Activated T-cell treated with anti-CD3 and anti-CD28 coated beads for 24 hours (primary cell): ENCODE measurements around the gene ZNF175.

Source experiments
- DNase-seq: peaks from one replicate; pipeline ENCODE4 v3.0.0-alpha.2; 2020; ENCODE audit warnings: low read depth

The ZNF175 gene

DNA sequence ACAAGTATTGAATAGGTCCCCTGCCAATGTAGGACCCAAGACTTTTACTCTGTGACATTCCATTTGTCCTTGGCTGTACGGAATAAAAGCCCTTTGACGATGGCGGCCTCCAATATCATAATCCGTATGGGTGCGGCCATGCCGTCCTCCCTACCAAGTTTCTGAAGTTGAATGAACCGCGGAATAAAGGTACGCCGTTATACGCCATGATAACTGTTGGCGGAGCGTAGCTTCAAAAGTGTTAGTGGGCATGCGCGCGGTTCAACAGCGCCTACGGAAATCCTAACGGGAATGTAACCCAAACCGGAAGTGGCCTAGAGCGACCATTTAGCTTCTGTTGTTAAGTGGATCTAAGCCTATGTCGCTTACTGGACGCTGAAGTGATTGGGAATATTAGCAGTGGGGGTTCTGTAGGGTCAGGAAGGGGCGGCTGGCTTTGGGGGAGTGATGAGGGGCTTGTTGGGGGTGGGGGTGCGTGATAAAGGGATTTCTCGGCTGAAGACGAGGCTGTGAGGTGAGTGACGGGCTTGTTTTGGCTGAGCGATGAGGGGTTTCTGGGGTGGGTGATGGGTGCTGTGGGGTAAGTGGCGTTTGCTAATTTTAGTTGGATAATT lies at the start of gene ZNF175:
Gene ZNF175, plus strand, starts transcription at position 322 of the 614 bp plus-strand sequence. CDS start 2,047 bp downstream, outside the sequence.
- DNase-seq, result peak; percentile 86

DNA sequence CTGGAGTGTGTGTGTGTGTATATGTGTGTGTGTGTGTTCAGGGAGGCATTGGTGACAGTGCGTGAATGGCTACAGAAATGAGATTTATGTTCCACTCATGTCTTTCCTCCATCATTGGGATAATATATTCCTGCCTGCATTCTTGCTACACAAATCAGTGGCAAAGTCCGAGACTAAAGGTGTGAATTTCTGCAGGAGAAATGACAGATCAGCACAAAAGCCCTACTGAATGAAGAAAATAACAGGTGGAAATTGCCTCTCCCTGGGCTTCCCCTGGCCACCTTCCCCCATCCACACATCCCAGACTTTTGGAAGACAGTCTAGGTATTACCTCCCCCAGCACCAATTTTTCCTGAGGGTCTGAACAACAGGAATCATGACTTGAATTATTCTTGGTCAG lies 49.7 kb upstream of the ZNF175 start:
- DNase-seq, result no peak

DNA sequence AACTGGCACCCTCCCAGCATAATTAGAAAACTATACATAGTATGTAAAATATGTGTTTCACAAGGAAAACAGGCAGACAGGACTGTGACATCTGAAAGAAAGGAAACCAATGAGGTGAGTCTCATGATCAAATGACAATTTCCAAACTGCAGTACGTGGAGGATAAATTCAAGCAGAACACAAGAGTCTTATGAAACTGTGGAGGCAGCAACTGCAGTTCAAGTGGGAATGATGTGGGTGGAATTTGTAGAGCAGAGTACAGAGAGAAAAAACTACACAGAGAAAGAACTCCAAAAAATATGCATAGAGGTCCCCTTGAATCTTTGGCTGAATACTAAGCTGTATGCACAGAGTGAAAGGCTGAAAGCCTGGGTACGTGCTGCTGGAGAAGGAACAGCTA lies 49.3 kb upstream of the ZNF175 start:
- DNase-seq, result no peak

DNA sequence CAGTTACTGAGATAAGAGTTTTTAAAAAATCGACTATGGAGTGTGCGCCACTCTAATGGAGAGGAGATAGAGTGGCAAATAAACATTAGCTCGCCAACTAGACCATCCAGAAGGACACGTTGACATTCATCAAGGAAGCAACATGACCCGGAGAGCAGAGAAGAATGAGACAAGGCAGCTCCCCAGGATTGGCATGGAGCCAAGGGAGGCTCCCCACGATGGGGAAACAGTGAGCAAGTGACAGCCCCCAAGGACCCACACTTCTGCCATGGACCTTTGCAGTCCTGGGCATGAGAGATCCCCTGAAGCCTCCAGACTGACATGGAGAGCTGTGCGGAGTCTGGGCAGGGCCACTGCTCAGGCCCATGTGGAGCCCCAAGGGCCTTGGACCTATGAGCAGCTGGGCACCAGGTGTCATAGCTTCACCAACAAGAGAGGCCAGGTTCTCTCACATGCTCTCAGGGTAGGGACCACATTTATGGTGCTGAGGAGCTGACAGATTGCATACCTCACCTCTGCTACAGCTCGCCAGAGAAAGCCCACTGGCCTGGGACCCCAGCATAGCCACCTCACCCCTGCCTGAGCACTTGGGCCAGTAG lies 46.3 kb upstream of the ZNF175 start:
- no peak for DNase-seq

DNA sequence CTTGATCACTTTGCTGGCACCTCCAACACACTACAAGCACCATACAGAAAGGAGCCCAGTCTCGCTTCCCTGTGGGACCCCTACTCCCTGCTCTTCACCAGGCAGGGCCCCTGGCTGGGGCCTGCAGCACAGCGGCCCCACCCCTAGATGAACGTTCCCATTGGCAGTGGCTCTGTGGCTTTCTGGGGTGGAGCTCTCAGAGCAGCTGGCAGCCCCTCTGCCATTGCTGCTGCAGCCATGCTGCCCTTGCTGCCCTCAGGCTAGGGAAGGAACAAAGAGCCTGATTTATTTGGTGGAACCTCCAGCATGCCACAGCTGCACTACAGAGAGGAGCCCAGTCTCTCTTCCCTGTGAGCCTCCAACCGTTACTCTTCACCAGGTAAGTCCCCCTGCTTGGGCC lies 45.4 kb upstream of the ZNF175 start:
- DNase-seq, result no peak

DNA sequence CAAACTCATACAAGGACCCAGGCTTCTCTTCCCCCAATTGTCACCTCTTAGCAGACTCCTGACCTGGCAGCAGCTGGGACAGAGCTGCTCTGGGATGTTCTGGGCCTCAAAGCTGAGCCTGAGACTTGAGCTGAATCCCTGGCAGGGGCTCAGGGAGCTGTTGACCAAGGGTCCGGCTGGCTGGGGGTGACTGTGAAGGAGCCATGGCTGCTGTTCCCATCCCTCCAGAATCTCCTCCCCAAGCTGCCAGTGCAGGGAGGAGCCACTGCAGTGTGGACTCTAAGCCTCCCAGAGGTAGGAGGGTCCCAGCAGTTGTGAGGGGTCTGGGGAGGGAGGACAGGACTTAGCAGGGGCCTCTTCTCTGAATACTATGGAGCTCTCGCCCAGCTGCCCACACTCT lies 41.8 kb upstream of the ZNF175 start:
- DNase-seq, result no peak

DNA sequence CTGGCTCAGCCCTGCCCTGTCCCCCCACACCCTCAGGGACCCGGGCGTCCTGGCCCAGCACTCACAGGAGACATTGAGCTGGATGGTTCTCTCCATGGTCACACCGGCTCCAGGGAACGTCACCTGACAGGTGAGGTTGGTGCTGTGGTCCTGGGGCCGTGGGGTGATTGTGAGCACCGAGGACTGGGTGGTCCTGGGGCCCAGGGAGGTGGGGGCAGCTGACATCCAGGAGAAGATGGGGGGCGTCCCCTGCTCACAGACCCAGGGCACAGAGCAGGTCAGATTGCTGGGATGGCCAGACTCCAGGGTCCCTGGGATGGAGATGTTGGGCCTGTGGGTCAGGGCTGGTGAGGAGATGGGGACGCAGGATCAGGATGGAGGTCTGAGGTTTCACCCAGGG lies 40.5 kb upstream of the ZNF175 start:
- DNase-seq, result no peak

DNA sequence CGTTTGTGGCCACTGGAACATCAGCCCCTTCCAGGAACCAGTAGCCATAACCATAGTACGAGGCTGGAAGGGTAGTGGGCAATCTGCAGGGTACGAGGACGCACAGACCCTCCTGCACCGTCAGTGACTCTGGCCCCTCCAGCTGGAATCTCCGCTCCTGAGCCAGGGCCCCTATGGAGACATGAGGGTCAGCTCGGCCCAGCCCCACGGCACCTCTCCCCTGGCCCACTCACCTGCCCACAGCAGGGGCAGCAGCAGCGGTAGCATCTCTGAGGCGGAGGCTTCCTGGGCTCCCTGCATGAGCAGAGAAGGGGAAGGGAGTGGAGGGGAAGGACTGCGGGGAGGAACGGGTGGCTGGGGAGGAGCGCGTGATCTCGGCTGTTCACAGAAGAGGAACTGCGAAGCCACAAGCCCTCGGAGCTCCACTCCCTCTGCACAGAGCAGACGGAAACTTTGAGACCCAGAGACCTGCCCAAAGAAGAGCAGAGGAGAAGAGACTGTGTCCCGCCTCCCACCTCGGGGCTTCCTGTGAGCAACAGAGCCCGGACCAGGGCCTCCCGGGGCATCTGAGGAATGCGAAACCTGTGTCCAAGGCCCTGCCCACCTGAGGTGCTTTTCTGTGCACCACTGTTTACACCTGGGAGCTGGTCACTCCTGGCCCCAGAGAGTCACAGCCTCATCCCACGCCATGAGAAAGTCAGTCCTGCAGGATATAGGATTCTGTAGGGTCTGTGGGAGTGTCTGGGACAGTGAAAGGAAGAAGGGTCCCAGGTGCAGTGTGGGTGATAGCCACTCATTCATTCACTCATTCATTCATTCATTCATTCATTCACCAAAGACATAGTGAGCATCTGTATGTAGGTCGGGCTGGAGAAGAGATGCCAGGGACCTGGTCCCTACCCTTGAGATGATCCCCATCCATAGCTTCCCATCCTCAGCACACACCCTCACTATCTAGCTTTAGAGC lies 39.5 kb upstream of the ZNF175 start, which contains the start of gene SIGLEC6:
Gene SIGLEC6, minus strand, starts transcription at position 322 of the 967 bp plus-strand sequence. Its CDS starts 22 bp downstream, at position 300.
- DNase-seq, result no peak

DNA sequence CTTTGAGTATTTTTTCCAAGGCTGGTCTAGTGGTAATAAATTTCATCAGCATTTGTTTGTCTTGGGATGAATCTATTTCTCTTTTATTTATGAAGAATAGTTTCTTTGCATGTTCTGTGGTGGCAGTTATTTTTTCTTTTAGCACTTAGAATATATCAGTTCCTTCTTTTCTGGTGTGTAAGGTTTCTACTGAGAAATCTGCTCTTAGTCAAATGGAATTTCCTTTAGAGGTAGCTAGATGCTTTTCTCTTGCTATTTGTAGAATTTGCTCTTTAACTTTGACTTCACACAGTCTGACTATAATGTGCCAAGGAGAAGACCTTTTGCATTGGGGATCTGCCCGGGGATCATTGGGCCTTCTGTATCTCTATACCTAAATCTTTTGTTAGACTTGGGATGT lies 35.5 kb upstream of the ZNF175 start:
- DNase-seq, result no peak

DNA sequence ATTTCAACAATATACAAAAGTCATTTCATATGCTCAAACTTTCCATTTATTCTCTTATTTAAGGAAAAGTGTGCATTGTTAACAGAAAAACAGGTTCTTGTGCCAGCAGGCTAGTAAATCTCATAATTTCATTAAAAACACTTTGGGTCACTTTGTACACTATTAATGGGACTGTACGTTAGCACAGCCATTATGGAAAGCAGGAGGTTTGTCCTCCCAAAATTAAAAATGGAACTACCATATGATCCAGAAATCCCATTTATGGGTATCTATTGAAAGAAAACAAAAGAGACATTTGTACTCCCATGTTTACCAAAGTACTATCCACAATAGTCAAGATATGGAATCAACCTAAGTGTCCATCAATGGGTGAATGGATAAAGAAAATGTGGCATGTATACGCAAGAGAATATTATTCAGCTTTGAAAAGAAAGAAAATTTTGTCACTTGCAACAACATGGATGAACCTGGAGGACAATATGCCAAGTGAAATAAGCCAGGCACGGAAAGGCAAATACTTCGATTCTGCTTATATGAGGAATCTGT lies 31.2 kb upstream of the ZNF175 start:
- DNase-seq, result no peak

DNA sequence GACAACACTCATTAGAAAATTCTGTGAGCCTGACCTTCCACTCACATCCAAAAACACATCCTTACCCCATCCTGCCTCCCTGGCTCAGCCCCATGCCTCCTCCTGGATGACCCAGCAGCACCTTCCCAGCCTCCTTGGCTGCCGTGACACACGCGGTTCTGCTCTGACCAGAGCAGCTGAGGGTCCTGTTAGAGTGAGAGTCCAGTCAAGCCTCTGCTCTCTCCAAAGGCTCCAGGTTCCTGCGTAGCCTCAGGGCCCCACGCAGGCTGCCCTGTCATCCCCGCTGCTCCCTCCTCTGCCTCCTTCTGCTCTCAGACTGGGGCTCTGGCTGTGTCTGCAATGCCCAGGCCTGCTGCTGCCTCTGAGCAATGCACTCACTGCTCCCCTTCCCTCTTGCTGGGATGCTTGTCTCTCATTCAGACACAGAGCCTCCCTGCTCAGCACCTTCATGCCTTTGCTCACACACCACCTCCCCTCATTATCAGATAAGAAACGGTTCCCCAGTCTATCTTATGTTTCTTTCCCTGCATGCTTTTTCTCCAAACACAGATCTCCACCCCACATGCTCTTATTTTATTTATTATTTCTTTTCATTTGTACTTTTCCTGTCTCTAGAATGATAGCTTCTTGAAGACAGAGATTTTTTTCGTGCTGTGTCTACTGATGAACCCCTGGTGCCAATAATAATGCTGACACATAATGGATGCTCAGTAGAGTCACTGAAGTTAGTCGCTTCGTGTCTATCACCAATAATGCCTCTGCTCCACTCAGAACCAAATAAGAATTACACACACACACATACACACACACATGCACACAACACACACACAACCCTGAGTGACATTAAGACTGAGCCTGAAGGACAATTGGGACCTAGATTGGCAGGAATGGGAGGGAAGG lies 29.4 kb upstream of the ZNF175 start:
- DNase-seq, result no peak

DNA sequence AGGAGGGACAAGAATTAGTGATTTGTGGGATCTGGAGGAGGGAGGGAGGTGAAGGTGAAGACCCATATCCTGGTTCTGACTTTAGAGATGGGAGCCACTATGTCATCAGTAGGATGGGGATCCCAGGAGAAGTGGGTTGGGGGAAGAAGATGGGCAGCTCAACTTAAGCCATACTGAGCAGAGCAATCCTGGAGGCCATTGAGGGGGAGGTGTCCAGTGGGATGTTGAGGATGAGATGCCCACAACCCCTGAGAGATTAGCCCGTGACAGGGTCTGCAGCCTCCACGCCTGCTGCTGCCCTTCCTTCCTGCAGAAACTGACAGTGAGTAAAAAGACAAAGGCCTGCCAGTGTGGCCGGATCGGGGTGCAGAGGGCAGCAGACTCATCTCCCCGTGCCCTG lies 28.4 kb upstream of the ZNF175 start:
- no peak for DNase-seq

DNA sequence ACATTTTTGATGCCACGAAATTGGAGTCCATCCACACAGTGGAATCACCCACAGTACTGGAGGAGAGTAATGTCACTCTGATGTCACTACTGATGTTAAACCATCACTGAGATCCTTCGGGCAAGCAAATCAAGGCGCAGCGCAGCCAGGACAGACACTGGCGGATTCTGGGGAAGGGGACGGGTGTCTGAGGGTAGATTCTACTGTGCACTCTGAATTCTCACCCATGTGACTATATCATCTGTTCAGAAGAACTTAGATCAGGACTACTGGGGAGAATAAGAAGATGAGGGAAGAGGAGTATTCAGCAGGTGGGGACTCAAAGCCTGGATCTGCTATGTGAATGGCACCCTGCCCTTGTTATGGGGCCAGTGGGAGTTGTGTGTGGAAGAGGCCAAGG lies 27.0 kb upstream of the ZNF175 start:
- no peak for DNase-seq

DNA sequence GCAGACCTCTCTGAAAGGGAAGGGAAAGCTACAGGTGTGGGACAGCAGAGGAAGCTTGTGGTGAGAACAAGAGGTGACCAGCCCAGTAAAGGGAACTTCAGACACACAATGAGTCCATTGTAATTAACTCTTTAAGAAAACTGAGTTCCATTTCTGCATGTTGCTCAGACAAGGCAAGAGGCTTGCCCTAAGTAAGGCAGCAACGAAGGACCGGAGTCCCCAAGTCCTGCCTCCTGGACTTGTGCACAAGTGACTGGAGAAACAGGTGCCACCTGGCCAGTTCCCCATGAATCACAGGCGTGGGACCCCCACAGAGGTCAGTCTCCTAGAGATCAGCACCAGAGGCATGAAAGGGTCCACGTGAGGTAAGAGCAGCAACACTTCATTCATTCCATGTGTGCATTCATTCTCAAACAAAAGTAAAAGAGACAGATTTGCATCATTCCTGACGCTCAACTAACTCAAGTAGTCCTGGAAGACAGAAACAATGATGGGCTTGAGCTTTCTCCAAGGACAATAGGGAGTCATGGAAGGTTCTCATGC lies 24.9 kb upstream of the ZNF175 start:
- no peak for DNase-seq

DNA sequence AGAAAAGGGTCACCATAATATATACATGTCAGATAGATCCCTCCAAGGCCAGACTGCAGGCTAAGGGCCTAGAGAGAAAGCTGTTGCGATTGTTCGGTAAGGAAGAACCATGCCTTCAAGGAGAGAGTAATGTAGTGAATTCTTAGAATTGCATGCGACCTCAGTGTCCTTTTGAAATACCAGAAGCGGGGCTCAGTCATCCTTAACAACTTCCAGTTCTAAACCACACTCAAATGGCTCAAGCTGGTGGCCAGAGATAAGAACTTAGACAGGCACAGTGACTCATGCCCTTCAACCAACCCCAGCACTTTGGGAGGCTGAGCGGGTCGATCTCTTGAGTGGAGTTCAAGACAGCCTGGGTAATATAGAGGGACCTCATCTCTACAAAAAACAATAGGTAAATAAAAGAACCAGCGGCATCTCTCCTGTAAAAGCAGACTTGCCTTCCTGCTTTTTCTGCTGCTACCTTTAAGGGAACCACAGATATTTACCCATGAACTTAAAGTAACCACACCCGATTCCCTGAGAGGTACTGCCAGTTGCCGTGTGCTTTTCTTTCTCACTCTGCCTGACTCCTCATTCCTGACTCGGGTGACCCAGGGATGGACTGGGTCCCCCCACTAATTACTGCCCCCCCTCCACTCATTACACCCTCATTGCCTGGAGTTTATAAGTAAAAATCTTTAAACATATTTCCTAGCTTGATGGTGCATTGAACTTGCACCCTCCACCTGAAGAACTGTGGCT lies 24.3 kb upstream of the ZNF175 start:
- no peak for DNase-seq

DNA sequence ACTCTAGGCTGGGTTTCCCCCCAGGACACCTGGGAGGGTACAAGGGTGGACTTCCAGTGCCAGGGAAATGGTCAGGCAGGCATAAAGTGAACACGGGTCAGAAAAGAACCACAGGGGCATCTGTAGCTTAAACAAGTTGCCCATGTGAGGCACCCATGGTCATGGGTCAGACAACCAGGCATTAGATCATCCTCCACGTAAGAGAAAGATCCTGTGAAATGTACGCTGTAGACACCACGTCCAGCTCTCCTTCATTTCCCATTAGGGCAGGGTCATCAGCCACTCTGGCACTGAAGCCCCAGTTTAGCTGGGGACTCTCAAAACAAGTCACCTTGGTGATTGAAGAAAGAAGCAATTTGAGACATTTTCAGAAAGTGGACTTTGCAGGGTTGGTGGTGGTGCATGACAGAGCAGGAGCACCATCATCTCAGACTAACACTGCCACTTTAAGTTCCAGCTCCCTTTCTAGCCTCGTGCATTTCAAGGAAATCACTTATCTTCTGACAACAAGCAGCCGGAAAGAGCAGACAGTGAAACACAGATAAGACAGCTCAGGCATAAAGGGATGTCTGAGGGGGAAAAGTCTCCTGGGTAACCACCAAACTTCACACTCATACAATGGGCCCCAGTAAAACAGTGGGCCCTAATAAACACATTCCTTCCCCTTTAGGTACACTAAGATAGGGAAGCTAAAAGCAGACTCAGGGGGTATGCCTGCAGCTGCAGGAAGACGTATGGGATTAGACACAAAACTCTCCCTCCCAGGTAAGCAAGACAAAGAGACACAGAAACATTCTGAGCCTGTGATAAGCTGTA lies 23.5 kb upstream of the ZNF175 start:
- DNase-seq, result no peak

DNA sequence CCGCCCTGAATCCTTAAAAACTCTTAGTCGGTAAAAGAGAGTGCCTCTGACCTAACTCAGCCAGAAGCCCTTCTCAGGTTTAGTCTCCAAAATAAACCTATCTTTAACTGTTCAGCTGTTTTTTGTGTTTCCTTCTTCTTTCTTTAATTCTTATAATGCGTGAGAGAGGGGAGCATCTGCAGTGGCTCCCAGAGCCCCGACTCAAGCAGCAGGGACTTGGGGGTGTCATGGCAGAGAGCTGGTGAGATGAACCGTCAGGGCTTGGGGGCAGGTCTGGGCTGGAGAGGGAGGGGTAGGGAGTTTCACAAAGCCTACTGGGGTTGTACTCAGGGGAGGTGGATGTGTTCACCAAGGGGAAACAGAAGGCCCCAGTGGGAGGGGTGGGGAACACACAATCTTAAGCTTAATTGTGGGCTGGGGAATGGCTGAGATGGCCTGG lies 22.9 kb upstream of the ZNF175 start:
- DNase-seq, result no peak

DNA sequence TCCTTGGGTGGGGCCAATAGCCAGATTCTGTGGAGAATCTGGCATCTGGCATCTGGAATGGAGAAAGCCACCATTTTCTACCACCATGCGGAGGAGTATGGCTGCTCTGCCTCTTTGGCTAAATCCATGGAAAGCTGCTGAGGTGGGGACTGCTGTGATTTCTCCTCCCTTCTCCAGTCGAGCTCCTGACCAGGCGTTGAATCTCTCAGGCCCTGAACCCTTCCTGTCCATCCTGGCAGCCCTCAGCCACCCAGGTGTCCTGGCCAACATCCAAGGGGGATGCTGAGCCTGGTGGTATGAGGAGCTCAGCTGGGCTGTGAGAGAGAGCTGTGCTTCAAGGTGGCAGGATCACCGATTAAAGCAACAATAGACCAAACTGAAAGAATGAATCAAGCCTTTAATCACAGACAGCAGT lies 22.2 kb upstream of the ZNF175 start:
- no peak for DNase-seq

DNA sequence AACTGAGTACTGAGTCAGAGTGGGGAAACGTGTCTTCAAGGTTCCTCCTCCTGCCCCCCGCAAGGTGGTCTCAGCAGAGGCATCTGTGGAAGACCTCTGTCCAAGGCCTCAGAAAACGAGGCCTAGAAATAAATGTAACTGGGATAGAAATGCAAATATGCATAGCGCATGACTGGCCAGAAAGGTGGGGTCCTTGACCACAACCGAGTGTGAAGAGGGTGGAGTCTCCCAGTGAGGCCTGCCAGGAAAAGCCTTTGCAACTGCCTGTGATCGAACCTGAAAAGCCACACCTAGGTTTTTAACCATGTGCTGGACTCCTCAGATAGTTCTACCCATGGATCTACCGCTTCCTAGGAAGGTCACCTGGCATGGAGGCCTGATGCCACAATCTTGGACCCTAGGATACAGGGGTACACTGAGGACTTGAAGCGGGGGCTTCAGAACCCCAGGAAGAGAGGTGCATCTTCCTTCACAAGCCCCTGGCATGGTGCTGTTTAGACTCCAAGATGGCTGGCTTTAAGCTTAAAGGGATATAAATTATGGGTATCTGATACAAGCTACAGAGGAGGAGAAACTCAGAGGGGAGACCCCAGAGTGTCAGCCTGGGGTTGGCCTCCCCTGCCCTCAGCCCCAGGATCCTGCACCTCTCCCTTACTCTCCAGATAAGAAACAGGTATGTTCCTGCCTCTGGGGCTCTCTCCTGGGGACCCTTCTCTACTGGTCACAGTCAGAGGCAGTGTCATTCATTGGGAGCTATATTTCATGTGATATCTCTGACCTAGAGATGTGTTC lies 21.4 kb upstream of the ZNF175 start:
- DNase-seq, result no peak
